HG02623 (cell line): ENCODE measurements around the gene PITPNC1.
"Not testable (repeated sequence)": the region's sequence is repeated elsewhere in the genome, so short reads cannot be mapped to it uniquely, and the experiment has no call there.

ENCODE experiments used
- ATAC-seq: cut with Tn5 transposase; IDR thresholded peaks from one replicate; pipeline ENCODE4 v1.9.1; 2021; ENCODE audit warnings: moderate library complexity; ENCODE audit not compliant: unreplicated experiment

Gene PITPNC1

GRCh38 chr17:67671493-67671892, 294.4 kb downstream of the PITPNC1 start:
- ATAC-seq: no peak

- no peak for ATAC-seq
These were observed 295.7 kb downstream of the PITPNC1 start for GRCh38 chr17:67672592-67673335.

GRCh38 chr17:67675481-67675880, 298.4 kb downstream of the PITPNC1 start:
- no peak for ATAC-seq

- ATAC-seq: no peak
These were observed 299.2 kb downstream of the PITPNC1 start for GRCh38 chr17:67676305-67676704.

DNA sequence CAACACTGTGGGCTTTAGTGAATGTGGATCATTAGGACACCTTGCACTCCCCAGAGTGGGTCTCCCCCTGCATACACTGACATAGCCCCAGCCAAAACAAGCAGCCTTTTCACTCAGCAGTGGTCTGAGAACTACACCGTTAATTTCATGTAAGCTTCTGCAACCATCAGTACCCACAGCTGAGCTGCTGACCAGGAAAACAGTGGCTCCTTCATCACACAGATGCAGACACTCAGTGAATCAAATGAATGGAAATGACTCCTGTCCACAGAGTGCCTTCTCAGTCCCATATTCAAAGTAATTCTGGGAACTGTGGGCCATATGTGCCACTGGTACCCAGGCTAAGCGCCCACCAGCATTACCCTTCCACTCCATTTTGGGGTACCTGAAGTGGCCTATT, 301.3 kb downstream of the PITPNC1 start:
- no peak for ATAC-seq

- ATAC-seq: no peak
These were observed 302.1 kb downstream of the PITPNC1 start for GRCh38 chr17:67679225-67679624.

DNA sequence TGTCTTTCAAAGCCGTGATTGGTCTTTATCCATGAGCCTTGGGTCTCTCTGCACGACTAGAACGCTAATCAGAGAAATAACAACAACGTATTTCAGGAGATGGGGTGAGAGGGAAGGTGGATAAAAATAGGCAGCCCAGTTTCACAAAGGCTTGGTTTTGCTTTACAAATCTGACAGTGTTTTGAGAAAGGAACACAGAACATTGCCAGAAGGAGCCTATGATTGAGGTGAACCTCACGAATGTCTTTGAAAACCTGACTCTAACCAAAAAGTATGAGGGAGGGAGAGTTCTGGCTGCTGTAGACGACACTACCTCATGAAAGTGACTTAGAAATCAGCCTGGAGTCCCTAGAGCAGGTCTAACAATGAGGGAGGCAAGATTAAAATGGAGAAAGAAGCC, 302.6 kb downstream of the PITPNC1 start:
- no peak for ATAC-seq

GRCh38 chr17:67680445-67681224, 303.6 kb downstream of the PITPNC1 start:
- ATAC-seq: no peak

- no peak for ATAC-seq
These were observed 305.1 kb downstream of the PITPNC1 start for GRCh38 chr17:67682196-67682595.

DNA sequence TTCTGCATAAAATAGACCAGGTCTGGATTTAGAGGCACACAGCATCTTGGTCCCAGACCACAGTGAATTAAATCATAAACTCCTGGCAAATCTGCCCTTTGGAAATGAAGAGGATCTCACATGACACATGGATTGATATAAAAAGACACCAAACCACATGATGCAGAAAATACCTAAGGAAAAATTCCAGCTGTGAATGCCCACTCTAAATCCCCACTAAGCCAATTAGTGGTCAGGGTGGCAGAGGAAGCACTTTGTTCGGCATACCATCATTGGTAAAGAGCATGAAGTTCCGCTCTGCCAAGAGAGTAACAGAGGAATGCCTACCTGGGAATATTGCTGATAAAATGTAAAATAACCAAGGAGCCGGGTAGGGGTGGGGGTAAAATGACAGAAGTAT, 308.3 kb downstream of the PITPNC1 start:
- ATAC-seq: no peak

DNA sequence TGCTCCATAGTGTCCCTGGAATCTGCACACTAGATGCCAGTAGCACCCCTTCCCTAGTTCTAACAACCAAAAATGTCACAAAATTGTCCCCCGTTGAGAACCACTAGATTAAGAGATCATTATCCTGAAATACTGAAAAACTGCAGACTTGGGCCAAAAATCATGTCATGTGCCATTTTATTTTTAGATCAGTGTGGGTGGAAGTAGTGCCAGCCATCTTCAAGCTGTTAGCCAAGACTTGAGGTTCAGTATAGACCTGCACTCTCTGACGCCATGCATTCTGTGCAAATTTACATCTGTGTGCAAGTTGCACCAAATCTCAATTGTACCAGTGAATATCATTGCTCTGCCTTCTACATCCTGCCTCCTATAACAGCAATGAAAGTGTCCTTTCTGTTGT, 309.2 kb downstream of the PITPNC1 start:
- no peak for ATAC-seq

DNA sequence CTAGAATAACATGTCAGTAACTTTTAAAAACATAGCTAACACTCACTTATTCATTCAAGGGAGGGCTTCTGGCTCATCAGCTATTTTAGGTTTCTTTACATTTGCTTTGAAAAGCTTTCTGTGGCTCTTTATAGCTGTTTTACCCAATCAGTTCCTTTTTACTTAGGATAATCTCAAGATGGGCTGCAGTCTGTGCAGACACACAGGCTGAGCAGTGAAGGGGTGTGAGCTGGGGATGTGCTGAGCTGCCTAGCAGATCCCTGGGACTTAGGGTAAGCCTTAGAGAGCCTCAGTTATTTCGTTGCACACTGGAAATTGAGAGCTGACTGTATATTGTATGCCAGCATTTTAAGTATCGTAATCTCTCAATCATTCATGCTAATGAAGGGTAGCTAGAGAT, 310.4 kb downstream of the PITPNC1 start:
- no peak for ATAC-seq

- no peak for ATAC-seq
These were observed 312.6 kb downstream of the PITPNC1 start for GRCh38 chr17:67689534-67690177.

GRCh38 chr17:67693811-67694210, 316.7 kb downstream of the PITPNC1 start:
- no peak for ATAC-seq

- no peak for ATAC-seq
These were observed 319.3 kb downstream of the PITPNC1 start for GRCh38 chr17:67696347-67696746.

DNA sequence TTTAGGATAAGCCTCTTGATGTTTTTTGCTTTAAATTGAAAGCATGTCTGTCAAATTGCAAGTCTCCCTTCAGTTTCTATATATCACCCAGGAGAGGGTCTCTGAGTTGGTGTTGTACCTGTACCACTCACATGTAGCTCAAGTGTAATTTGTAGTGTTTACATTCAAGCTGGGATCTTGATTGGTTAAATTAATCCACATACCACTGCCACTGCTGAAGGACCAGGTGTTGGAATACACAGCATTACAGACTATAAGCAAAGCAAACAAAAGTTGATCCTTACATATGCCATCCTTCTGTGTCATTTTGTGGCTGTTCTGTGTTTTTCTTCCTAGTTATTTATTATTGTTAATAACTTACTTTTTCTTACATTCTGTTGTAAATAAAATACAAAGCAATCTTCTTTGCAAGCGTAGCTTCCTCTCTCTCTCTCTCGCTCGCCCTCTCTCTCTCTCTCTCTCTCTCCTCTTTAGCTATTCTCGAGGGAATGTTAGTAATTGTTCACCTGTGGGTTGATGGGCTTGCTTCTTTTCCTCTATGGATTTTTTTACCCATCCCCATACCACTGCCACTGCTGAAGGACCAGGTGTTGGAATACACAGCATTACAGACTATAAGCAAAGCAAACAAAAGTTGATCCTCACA, 319.9 kb downstream of the PITPNC1 start:
- no peak for ATAC-seq

DNA sequence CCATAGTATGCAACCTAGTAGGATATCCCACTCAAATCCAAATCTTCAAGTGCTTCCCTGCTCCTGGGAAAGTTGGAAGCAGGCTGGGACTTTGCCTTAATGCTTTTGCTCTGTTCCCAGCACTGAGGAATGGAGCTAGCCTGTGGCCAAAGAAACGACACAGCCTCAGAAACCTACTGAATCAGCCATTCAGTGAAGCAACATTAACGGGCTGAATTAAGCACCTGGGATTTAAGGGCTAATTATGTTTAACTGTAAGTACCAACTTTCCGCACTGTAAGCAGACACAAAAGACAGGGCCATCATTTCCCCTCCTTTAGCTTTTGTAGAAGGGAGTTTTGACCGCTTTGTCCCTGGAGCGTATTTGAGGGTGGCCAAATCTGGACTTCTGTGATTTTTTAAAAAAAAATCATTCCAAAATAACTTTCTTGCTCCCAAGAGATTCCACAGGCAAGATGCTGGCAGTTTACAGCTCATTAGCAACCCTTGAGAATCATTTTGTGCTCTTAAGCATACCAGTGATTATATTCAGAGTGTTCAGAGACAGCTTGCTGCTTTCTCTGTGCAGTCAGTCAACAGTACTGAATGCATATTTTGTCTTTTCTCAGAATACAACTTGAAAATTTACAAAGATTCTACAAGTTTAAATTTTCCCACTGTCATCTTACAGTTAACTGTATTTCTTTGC, 323.1 kb downstream of the PITPNC1 start:
- ATAC-seq: no peak

- ATAC-seq: no peak
These were observed 323.6 kb downstream of the PITPNC1 start for GRCh38 chr17:67700725-67701119.

- not testable (repeated sequence) for ATAC-seq
These were observed 325.8 kb downstream of the PITPNC1 start for GRCh38 chr17:67702861-67703260.

- no peak for ATAC-seq
These were observed 330.4 kb downstream of the PITPNC1 start for GRCh38 chr17:67707442-67707841.

DNA sequence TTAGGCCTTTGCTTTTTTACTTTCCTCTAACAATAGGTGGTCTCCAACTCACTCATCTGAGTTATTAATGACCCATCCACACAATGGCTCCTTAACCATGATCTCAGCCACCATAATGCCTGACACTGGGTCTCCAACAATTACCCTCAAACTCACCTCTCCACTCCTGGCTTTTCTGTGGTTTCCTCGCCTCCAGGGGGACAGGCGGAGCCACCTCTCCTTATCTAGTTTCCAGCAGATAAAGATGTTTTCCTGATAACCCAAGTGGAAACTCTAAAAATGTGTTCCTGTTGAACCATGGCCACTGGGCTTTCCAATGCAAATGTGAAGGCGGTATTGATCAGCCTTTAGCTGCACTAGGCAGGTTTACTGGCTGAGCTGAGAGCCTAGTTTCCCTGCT, 331.3 kb downstream of the PITPNC1 start:
- ATAC-seq: no peak
